ENCODE measurements around the gene COL23A1. TPM values are rescaled to one million over a fixed set of nuclear protein-coding genes. Genes with fewer than 3 reads are reported as not detected.

COL23A1 gene
- total RNA-seq, 1 experiment from 2014 or later = 0.12 TPM

DNA sequence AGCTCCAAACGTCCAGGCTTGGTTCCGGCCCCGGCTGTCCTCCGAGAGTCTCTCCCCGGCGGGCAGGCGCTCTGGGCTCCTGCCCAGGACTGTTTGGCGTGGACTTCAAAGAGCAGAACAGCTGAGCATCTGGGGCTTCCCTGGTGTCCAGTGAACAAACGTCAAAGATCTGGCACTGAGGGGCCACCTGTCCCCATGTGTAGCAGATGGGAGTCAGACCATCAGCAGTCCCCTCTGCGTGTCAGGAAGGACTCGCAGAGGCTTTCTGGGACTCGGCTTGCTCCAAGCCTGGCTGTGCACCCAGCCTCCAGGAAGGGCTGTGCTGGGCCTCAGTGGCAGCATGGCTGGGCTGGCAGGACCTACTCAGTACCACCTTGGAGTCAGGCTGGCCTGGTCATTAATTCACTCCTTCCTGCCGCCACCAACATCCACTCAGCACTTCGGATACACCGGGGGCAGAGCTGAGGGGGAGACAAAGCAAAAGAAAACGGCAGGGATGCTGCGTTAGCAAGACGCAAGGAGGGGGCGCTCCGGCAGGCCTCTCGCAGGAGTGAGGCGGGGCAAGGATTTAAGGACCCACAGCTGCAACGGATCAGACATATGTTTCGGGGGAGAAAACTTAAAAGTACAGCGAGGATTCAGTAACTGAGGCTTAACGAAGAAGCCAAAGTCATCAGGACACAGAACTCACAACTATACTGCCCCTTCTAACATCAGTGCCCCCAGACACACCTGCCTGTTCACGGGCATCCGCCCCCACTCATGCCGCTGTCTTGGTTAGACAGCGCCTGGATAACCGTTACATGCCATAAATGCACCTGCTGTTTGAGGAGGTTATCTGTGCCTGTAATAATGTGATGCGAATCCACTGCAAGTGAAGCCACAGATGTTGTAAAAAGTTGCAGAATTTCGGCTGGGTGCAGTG is 193.1 kb downstream of the COL23A1 start:
- DNase-seq (ENCODE audit: low read depth) = peak; percentile 17

- no peak for DNase-seq (ENCODE audit: low read depth)
These were observed 196.1 kb downstream of the COL23A1 start for GRCh38 chr5:178394074-178394473.

DNA sequence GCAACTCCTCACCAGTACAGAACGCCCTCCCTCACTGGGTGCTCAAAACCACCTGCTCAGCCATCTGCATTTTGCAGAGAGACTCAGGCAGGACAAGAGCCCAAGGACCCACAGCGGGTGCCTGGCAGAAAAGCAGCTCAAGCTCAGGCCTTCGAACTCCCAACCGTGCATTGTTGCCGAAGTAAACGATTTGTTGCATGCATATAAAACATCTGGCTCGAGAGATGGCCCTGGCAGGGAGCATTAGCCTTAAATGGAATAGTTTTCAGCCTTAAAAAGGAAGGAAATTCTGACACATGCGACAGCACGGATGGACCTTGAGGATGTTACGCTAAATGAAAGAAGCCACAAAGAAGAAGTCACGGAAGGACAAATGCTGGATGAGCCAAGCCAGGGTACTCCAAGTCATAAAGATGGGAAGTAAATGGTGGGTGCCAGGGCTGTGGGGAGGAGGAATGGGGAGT is 197.2 kb downstream of the COL23A1 start:
- no peak for DNase-seq (ENCODE audit: low read depth)

DNA sequence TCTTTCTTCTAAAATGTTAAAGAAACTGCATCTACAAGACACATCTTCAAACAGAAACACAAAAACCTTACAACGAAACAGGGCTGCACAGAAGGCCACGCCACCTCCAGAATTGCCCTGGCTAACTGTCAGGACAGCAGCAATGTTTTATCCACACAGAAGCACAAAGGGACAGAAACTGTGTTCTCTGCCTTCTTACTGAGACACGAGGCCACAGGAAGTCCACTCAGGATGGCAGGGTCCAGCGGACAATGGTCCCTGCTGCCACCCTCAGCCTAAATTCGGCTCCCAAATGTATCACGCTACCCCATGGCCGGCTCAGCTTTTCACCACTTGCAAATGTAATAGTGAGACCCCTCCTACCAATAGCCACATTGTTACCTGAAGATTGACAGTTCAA is 197.8 kb downstream of the COL23A1 start:
- DNase-seq (ENCODE audit: low read depth) = no peak

GRCh38 chr5:178391480-178391879 is 198.7 kb downstream of the COL23A1 start:
- no peak for DNase-seq (ENCODE audit: low read depth)

GRCh38 chr5:178389796-178390195 is 200.4 kb downstream of the COL23A1 start:
- DNase-seq (ENCODE audit: low read depth) = no peak

DNA sequence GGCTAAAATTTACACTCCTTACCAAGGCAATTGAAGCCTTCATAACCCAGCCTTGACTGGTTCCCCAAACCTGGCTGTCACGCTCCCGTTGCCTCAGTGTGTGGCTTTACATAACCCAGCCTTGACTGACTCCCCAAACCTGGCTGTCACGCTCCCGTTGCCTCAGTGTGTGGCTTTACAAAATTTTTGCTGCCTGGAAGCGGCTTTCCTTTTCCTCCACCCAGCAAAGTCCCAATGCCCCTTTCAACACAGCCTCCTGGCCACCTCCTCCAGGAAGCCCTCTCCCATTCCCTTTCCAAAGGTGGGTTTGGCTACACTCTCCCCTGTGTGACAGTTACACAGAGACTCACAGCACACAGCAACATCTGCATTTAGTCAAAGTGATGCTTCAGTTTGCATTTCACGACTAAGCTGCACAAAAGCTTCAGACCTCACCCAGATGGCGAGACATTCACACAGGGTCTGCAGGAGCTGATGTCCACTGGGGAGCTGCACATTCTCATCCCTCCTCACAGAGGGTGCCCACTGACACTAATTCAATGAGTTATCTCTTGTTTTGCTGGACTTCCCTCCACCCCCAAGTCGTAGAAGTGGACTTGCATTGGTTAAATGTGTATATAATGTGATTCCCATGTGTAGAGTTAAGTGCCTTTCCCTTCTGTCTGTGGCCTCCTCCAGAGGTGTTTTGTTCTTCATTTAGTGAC is 201.0 kb downstream of the COL23A1 start:
- DNase-seq (ENCODE audit: low read depth) = no peak

DNA sequence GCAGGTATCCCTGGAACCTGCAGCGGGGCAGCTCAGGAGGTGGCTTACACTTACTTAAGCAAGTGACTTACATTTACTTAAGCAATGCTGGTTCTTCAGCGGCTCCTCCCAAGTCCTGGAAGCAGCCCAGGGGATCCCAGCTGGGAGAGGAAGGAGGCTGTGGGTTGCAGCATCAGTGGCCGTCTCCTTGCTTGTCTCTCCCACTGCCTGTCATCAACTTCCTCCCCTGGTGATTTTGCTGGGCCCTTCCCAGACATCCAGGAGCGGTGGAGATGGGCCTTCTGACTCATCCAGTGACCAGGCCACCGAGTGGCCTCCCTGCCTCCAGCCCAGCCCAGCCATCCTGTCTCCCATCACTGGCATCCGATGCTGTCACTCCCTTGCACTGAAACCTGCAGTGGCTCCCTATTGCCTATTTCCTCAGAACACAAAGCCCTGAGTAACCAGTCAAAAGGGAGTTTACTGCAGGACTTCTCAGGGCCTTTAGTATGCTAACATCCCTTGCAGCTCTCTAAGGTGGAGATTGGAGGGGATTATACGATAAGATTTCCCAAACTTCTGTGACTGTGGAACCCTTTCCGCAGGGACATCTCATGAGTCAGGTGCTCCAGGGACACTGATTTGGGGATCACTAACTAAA is 201.7 kb downstream of the COL23A1 start:
- peak; percentile 19 for DNase-seq (ENCODE audit: low read depth)

GRCh38 chr5:178387856-178388190 is 202.4 kb downstream of the COL23A1 start:
- DNase-seq (ENCODE audit: low read depth) = no peak

GRCh38 chr5:178387061-178387855 is 202.9 kb downstream of the COL23A1 start:
- DNase-seq (ENCODE audit: low read depth) = no peak

DNA sequence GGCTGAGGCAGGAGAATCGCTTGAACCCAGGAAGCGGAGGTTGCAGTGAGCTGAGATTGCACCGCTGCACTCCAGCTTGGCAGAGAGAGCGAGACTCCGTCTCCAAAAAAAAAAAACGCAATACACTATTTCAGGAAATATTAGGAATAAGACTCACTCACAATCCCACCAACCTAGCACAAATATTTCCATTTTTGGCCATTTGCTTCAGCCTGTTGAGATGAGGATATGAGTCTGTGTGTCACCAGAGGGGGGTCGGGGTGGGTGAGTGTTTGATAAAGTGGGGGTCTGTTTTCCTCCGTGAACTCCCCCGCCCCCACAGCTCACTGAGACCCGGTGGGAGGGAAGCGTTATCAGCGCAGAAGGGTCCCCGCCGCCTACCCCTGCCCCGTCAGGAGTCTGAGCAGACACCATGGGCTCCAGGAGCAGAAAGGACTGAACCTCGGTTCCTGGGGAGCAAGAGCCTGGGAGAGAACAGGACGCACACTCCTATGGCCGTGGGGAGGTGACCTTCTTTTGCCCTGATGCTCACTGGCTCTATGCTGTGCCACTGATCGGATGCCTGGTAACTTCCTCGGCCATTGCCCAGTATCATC is 203.8 kb downstream of the COL23A1 start:
- DNase-seq (ENCODE audit: low read depth) = no peak

- no peak for DNase-seq (ENCODE audit: low read depth)
These were observed 204.7 kb downstream of the COL23A1 start for GRCh38 chr5:178385496-178385890.

DNA sequence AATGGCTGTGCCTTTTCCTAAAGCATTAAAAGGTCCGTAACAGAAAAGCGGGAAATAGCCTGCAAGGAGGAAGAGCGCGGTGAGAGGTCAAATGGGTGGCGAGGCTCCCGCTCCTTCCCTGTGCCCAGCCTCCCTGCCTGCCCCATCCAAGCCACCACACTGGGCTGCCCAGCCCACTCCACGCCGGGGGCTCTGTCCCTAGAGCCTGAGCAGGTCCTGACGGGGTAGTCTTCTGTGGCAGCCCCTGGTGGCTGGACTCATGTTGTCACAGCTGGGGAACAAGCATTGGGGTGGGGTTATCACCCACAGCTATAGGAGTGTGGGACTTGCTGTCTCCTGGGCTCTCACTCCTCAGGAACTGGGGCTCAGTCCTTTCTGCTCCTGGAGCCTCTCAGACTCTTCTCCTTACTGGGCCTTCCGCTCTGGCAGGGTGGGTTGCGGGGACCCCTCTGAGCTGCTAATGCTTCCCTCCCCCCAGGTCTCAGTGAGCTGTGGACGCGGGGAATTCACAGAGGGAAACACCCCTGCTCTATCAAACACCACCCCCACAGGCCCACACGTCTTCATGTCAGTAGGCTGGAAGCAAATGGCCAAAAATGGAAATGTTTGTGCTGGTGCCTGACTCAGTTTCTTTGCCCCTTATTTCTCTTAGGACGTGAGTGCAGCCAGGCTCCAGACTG is 205.2 kb downstream of the COL23A1 start:
- DNase-seq (ENCODE audit: low read depth) = no peak

GRCh38 chr5:178383919-178384815 is 206.0 kb downstream of the COL23A1 start:
- no peak for DNase-seq (ENCODE audit: low read depth)

DNA sequence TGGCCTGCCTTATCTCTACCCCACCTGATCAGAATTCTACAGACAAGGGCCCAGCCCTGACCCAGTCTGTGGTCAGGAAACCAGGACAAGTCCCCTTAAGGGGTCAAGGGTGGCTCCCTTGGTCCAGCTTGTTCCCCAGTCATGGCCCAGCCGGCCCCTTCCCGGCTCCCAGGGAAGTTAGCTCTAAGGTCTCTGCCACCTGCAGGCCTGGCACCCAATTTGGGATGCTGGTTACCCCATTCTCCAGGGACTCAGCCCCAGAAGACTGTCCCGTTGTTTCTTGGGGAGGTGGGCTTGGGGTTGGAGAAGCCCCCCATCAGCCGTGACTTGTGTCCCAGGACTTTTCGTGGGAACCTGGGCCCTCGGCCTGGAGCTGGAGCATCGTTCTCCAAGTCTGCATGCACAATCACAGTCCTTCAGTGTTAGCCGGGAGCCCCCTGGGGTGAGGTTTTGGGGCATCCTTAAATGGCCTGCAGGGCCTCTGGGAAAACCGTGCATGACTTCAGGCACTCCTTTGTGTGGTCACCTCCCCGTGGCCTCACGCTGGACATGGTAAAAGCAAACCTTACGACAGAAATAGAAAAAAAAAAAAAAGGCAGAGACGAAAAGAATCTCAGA is 206.8 kb downstream of the COL23A1 start:
- no peak for DNase-seq (ENCODE audit: low read depth)

DNA sequence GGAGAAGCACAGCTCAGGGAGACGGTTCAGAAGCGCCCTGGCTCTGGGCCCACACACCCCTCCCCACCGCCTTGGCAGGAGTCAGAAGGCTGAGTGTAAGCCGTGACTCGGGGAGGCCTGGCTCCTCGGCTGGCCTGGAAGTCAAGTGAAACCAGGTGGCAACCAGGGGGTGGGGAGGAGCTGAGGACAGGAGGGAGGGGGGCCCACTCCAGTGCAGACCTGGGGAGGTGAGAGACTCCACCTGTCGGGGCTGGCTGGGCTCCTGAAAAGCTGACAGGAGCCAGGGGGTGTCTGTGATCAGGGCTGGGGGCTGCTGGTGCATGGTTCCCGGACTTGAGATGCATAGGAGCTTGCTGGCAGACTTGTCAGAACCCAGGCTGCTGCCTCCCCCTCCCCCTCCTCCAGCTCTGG is 207.4 kb downstream of the COL23A1 start:
- DNase-seq (ENCODE audit: low read depth) = no peak

DNA sequence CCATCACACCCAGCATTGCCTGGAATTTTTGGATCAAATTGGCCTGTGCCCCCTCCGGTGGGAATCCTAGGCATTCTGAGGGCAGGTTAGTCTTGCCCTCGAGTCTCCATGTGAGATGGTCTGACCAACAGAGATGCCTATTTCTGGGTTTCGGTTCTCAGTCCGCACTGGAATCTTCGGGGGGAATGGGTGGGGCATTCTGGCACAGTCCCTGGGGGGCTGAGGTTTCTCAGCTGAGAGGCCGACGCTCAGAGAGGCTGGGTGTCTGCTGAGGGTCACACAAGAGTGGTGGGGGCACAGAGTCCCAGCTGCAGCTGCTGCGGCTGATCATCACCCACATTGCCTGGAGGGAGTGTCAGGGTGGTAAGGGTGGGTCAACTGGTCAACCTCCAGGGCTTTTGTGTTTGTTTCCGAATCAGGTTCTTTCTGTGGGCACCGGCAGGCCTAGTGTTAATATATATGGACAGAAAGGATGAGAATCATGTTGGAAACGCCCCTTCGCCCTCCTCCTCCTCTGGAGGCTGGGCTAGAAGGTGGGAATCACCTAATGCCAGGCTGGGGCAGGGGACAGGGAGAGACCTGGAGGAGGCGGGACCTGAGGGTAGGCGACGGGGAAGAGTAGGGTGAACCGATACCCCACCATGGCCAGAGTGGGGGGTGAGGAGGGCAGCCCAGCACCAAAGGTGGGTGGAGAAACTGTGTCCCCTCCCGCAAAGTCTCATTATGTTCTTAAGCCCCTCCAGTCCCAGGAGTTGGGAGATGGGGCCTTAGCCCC is 208.1 kb downstream of the COL23A1 start:
- DNase-seq (ENCODE audit: low read depth) = no peak

DNA sequence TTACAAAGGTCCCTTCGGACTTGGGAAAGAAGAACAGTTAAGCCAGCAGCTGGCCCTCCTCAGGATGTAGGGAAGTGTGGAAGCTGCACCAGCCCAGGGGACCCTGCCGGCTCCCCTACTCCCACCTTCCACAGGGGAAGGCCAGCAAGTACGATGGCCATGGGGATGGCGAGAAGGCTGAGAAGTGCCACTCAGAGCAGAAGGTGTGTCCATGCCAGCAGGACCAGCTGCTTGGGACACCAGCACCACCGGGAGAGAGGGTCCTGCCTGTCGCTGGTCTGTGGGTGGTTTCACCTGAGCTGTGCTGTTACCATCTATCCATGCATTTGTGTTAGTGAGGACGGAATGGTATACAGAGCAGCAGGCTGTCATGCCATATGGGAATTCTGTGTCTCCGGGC is 209.0 kb downstream of the COL23A1 start:
- no peak for DNase-seq (ENCODE audit: low read depth)
